Ishikawa (cell line): ENCODE results near the gene ATR.

Experiments used
- CREB1 ChIP-seq: IDR thresholded peaks from 2 replicates; pipeline ENCODE4 v1.6.1; 2012; ENCODE audit warnings: low read depth
- EP300 ChIP-seq: IDR thresholded peaks from 2 replicates; pipeline ENCODE4 v1.6.1; 2012; ENCODE audit warnings: borderline replicate concordance
- RAD21 ChIP-seq: IDR thresholded peaks from 2 replicates; pipeline ENCODE4 v1.6.1; 2012; ENCODE audit warnings: low read depth
- REST ChIP-seq: IDR thresholded peaks from 2 replicates; pipeline ENCODE4 v1.6.1; 2012; ENCODE audit warnings: low read depth, mild to moderate bottlenecking
- TAF1 ChIP-seq: IDR thresholded peaks from 2 replicates; pipeline ENCODE4 v1.6.1; 2012; ENCODE audit warnings: low read depth, mild to moderate bottlenecking
- TEAD4 ChIP-seq: IDR thresholded peaks from 2 replicates; pipeline ENCODE4 v1.6.1; 2012
- USF1 ChIP-seq: IDR thresholded peaks from 2 replicates; pipeline ENCODE4 v1.6.1; 2012
- YY1 ChIP-seq: IDR thresholded peaks from 2 replicates; pipeline ENCODE4 v1.6.1; 2012; ENCODE audit warnings: low read depth

GRCh38 chr3:142450881-142451280 lies 127.7 kb downstream of the ATR start:
- TF ChIP-seq REST (no peak), YY1 (no peak), TEAD4 (no peak), USF1 (no peak), CREB1 (no peak), EP300 (no peak), RAD21 (no peak), TAF1 (no peak)
